Hippocampal formation (tissue), 2 donors: ENCODE results near the gene NFKBIE.
"Not testable (repeated sequence)": the region's sequence is repeated elsewhere in the genome, so short reads cannot be mapped to it uniquely, and the experiment has no call there.

Experiments
- DNase-seq, 2 donors: peaks; one replicate each; lab custom pipeline; 2025; lab: John Stamatoyannopoulos, UW

NFKBIE gene

DNA sequence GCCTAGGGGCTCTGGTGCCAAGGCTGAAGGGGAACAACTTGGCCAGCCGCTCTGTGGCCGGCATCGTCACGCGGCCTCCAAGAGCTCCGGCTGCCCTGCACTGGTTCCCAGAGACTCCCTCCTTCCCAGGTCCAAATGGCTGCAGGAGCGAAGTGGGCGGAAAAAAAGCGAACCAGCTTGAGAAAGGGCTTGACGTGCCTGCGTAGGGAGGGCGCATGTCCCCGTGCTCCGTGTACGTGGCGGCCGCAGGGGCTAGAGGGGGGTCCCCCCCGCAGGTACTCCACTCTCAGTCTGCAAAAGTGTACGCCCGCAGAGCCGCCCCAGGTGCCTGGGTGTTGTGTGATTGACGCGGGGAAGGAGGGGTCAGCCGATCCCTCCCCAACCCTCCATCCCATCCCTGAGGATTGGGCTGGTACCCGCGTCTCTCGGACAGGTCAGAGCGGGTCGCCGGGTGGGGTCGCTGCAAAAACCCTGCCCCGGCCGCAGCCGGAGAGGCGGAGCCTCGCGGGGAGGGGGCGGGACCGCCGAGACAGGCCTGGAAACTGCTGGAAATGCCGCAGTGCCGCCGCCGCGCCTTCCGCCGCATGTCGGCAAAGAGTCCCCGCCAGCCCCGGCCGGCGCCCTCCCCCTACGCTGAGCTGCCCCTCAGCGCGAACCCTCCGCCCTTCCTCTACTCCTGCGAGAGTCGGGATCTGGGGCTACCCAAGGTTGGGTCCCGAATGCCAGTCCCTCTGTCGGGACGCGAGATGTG is 19.3 kb downstream of the NFKBIE start:
- DNase-seq, result peak; percentile 75 to 81

DNA sequence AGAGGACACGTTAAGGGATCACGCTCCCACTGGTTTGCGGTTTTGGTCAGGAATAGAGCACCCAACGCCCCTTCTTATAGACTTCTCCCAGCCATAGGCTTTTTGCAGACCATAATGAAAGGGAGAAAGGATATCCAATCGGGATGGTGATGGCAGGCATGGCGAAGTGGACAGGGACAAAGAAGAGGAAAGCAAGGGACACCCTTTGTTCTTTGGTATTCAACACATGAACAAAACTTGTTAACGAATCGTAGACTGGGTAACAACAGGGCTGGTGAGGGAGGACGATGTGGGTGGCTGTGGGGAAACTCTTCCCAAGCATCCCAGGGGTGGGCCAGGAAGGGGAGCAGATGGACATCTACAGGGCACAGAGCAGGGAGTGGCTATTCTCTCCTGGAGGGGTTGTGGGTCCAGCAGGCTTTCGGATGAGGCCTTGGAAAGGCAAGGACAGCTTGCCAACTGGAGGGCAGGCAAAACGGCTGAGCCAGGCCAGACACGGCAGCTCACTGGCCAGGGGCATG is 19.9 kb downstream of the NFKBIE start:
- DNase-seq, result no peak

DNA sequence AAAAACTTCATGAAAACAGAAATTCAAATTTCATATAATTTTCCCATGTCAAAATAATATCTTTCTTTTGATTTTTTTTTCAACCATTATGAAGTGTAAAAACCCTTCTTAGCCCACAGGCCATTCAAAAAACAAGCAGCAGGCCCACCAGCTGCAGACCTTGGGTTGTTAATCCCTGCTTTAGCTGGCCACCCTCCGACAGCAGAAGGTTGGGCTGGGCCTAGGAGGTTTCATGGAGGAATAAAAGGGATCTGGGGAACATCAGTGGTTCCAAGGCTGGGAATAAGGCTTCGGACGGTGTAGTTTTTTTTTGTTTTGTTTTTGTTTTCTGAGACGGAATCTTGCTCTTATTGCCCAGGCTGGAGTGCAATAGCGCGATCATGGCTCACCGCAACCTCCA is 22.0 kb downstream of the NFKBIE start:
- DNase-seq, result no peak

DNA sequence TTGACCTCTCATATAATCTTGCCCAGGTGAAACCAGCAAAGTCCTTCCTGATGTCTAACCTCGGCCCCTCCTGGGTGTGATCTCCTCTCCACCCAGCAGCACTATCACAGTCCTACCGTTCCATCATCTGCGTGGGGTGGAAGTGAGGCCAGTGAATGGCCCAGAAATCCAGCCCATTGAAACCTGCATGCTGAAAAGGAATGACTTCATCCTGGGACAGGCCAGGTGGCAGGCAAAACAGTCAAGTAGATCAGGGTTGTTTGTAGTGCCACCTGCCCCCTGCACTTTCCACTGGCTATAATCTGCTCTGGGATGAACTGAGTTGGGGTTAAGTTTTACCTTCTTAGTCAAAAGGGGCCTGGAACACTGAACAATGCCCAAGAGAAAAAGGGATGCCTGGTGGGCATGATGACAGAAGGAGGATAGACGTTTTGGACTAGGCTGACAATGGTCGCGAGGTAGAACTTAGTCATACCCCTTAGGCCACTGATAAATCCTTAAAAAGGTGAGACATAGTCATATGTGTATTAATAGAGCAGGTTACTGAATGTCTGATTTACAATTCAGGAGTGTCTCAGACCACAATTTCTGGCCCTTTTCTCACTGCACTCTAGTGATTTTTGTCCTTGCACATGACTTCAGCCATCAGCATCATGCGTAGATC is 26.5 kb downstream of the NFKBIE start:
- no peak for DNase-seq

DNA sequence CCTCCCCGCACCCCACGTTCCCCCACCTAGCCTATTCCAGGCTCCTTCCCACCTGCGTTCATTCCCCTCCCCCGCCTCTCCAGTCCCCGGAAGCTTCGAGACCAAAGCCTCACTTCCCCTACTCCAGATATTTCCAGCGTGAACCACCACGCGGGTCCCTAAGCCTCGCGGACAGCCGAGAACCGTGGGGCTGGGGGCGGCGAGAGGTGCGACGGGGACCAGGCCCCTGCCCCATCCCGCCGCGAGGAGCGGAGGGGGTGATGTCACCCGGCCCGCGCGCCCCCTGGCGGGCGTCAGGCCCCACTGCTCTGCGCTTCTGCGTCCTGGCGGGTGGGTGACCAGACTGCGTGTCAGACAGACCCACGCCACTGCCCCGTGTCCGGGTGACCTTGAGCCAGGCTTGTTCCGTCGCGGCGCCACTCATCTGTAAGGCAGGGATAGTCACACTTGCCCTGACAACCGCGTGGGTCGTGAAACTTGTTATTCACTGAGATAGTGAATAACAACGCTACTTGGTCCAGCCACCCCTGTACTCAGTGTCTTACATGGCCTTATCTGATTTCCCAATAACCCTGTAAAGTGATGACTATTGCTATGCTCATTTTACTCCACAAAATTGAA is 27.4 kb downstream of the NFKBIE start:
- DNase-seq, result peak; percentile 38 to 79

DNA sequence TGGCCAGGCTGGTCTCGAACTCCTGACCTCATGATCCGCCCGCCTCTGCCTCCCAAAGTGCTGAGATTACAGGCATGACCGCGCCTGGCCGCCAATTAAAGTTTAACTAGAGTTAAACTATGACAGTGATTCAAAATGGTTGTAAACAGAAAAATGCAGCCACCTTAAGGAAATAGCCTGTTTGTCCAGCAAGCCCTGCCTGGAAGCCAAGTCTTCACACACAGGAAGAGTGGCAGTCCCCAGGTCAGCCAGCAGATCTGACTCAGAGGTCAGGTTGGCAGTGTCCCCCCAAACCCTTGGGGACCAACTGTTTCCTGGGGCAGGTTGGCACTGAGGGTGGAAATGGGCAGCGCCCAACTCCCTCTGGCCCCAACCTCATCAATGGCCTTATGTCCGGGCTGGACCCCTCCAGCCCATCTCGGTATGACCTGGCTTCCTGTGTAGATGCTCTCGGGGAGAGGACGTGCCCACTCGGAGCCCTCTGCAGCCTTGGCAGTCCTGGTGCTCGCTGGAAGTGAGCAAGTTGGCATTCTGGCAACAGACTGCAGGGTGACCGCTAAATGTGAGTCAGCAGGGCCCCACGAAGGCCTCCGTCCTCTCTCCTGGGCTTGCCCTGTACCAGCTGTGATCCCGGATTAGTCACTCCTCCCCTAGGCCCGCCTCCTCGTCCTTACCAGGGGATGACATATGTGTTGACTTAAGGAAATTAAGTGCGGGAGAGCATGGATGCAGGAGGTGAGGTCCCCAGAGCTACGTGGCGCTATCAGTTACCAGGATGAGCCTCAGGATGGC is 28.1 kb downstream of the NFKBIE start:
- DNase-seq, result peak; percentile 52 to 69

DNA sequence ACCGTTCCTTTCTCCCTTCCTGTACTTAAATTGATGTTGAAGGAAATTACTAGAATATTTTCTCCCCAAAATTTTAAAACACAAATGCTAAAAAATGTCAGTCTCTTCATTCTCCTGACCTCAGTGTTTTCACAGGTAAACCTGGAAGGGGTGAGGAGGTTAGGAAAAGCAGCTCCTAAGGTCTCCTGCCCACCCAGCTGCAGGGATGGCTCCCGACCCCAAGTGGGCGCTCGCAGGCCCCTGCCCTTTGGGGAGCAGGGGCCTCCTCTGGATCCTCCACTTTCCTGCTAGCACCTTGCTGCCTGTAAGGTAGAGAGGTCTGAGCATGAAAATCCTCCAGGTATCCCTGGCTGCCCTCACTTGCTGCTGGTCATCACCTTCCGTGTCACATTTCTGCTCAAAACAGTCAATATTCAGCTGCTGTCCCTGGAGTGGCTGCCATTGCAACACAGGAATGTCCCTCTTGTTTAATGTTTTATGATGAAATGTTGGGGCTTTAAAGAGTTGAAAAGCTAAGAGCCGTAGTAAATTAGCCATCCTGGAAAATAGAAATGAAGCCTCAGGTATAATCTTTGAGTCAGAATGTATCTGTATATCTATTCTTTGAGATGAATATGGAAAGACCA is 29.3 kb downstream of the NFKBIE start:
- DNase-seq, result no peak

DNA sequence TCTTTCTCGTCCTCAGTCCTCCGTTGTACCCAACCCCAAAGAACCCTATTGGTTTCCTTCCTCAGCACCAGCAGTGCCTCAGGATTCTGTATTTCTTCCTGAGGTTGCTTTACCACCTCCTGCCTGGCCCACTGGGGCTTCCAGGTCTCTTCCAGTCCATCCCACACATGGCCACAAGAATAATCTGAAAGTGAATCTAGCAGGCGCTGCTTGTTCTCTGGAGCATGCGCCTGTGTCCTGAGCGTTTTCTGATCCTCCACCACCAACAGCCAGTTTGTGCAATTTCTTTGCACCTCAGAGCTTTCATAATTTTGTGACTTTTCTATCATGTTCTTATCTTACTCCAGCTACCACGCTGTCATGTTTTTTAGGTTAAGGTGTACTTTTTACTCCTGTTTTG is 30.1 kb downstream of the NFKBIE start:
- DNase-seq, result no peak

DNA sequence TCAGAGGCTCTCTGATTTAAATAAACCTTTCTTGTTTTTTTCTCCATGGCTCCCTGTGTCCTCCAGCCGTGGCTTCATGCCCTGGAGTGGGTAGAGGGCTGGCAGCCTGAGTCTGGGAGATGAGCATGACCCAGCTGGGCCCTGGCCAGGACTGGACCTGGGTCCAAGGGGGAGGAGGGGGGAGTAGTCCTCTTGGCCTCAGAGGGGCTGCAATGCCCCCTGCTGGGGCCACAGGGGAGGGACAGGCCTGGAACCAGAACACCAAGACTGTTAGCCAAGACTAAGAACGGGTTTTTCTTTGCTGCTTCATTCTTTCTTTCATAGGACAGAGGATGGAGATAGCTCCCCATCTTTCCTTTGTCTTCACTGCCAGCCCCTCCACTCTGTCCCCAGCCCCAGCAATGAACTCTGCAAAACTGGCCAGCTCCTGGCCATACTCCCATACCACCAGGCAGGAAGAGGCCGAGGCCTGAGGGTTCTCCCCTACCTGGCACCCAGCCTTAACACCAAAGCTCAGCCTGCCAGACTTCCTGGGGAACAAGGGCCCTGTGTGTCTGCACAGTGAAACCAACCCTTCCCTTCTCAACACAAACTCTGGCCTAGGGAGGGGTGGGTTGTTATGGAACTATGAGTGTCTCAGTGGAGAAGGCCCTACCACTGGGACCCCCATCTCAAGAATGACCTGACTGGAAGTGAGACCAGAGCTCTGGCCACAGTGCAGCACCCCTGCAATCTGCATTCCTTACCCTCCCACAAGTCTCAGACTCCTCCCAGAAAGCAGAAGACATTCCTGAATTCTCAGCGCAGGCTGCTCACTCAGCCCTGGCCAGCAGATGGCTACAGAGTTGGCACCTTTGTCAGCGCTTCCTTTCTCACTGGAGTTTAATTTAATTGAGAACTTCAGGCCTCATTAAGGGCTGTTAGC is 31.0 kb downstream of the NFKBIE start:
- peak; percentile 86 to 87 for DNase-seq

DNA sequence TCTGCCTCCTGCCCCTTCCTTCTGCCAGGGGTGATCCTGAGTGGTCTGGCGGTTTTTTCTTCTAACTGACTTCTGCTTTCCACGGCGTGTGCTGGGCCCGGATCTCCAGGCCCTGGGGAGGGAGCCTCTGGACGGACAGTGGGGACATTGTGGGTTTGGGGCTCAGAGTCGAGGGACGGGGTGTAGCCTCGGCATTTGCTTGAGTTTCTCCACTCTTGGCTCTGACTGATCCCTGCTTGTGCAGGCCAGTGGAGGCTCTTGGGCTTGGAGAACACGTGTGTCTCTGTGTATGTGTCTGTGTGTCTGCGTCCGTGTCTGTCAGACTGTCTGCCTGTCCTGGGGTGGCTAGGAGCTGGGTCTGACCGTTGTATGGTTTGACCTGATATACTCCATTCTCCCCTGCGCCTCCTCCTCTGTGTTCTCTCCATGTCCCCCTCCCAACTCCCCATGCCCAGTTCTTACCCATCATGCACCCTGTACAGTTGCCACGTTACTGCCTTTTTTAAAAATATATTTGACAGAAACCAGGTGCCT is 31.7 kb downstream of the NFKBIE start:
- DNase-seq, result no peak

DNA sequence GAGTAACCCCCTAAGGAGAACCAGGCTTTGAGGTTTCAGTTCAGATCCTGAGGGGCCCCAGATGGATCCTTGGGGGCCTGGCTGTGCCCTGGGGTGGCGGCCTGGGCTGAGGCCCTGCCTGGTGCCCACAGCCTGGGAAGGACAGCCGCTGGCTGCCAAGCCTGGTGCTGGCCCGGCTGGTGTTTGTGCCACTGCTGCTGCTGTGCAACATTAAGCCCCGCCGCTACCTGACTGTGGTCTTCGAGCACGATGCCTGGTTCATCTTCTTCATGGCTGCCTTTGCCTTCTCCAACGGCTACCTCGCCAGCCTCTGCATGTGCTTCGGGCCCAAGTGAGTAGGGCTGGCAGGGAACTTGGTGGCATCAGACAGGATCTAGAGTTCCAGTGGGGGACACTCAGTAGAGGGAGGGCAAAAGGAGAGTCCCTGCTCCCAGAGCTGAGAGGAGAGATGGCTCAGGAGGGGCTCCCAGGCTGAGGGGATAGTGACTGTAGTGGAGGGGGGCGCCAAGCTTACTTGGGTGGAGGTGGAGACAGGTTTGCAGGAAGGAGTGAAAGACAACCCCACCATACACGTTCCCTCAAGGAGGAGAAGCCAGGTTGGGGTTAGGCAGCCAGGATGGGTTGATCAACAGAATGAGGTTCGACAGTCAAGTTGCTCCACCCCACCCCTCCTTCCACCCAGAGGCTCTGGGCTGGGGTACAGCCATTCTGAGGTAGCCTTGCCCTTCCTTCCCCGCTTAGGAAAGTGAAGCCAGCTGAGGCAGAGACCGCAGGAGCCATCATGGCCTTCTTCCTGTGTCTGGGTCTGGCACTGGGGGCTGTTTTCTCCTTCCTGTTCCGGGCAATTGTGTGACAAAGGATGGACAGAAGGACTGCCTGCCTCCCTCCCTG is 32.4 kb downstream of the NFKBIE start:
- no peak for DNase-seq

DNA sequence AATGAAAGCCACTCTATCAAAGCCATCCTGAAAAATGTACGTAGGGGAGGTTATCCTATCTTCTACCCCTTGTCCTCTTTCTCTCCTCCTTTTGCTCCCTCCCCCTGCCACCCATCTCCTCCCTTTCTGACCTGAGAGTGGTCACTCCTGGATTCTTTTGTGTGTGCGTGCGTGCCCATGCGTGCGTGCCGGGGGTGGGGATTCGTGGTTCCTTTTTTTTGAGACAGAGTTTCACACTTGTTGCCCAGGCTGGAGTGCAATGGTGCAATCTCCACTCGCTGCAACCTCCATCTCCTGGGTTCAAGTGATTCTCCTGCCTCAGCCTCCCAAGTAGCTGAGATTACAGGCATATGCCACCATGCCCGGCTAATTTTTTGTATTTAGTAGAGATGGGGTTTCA is 33.9 kb downstream of the NFKBIE start:
- DNase-seq, result not testable (repeated sequence)

DNA sequence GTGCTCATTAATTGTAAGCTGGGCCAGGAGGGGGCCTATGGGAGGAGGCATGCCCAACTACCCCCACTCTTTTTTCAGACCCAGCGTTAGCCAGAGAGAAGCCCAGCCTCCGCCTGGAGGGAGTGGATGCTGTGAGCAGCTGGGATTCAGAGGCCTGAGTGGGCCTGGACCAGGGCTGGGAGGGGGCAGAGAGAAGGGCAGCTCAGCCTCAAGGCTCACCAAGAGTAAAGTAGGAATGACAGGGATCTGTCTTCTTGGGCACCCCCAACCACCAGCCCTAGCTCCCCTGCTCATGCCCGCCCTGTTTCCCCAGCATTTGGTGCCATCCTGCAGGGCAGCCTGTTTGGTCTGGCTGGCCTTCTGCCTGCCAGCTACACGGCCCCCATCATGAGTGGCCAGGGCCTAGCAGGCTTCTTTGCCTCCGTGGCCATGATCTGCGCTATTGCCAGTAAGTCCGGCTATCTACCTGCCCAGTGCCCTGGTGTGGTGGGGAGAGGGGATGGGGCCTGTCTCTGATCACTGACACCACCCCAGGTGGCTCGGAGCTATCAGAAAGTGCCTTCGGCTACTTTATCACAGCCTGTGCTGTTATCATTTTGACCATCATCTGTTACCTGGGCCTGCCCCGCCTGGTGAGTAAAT is 35.2 kb downstream of the NFKBIE start:
- no peak for DNase-seq

DNA sequence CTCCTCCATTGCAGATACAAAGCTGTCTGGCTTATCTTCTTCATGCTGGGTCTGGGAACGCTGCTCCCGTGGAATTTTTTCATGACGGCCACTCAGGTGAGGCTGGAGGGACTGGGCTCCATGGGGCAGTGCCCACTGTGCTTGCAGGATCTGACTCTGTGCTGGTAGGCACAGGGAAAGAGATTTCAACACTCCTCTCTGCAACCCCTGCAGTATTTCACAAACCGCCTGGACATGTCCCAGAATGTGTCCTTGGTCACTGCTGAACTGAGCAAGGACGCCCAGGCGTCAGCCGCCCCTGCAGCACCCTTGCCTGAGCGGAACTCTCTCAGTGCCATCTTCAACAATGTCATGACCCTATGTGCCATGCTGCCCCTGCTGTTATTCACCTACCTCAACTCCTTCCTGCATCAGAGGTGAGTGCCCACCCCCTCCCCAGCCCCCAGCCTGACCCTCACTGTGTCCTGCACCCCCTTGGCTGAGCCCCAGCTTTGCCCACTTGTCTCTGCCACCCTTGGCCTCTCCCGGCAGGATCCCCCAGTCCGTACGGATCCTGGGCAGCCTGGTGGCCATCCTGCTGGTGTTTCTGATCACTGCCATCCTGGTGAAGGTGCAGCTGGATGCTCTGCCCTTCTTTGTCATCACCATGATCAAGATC is 35.8 kb downstream of the NFKBIE start:
- DNase-seq, result no peak

DNA sequence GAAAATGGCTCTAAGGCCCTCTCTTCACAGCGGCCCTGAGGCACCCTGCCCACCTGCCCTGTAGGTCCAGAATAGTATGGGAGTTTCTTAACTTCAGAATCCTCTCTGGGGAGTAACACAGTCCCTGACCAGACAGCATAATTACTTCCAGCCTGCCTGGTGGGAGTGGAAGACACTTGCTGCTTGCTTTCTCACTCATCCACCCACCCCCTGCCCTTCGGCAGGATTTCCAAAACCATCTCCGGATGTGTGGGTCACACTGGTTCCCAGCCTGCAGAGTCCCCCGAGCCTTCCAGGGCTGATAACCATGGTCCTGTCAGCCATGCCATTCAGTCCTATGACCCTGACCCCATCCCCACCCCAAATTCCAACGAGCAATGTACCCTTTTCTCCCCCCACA is 36.5 kb downstream of the NFKBIE start:
- DNase-seq, result no peak

DNA sequence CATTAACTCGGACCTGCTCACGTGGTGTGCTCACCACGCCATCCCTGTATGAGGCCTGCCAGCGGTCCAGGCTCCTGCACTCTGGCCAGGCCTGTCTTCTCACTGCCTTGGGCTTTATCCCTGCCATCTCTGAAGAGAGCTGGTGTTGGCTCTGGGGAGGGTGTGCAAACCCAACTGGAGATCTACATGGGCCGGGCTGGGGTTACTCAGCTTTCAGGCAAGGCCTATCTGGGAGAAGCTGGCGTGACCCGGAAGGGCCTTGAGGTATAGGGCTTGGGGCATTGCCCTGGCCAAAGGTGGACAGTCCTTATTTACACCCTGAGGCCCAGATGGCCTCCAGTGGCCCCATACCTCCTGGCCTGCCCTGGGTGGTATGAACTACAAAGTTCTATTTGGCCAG is 36.9 kb downstream of the NFKBIE start:
- no peak for DNase-seq

DNA sequence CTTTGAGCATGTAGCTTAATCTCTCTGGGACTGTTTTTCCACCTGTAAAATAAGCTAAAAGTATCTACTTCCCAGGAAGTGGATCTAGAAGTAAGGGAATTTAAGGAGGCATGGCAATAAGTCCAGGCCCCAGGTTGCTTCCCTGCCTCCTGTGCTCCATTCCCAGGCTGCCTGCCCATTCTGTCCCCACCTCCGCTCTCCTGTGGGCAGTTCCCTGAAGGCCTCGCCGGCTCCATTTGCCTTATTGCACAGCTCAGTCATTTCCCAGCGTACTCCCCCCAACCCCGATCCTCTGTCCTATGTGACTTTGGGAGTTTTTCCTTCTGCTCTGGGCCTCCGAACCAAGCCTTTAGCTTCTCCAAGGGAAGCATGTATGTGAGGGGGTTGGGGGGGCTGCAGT is 37.3 kb downstream of the NFKBIE start:
- DNase-seq, result no peak

DNA sequence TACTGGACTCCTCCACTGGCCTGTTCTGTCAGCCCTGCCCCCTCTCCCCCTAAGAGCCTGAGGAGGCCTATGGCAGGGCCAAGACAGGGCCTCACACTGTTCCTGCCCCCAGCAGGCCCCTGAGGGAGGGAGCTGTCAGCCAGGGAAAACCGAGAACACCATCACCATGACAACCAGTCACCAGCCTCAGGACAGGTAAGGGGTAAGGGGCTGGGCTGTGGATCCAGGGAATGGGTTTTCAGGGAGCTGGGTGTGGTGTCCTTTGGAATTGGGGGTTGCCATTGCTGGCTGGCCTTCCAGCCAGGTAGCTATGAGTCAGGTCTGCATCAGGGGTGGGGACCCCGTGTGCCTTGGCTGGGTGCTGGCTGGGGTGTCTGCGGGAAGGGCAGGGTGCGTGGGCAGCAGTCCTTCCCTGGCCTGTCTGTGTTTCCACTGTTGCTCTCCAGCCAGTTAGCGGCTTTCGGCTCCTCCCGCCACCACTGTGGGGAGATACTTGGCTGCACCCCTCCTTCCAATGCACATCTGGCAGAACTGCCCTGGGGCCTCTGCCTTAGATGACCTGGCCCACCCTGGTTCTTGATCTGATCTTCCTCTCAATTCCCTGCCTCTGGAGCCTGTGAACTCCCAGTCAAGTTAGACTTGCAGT is 38.1 kb downstream of the NFKBIE start:
- DNase-seq, result no peak
